ENCODE data around the gene PRKAR1B. TPM values are rescaled to one million over a fixed set of nuclear protein-coding genes. Genes with fewer than 3 reads are reported as not detected.

Gene PRKAR1B
- polyA plus RNA-seq, 1 of the 3 experiments (the other 2 are of a cell fraction) = 63.7 TPM

DNA sequence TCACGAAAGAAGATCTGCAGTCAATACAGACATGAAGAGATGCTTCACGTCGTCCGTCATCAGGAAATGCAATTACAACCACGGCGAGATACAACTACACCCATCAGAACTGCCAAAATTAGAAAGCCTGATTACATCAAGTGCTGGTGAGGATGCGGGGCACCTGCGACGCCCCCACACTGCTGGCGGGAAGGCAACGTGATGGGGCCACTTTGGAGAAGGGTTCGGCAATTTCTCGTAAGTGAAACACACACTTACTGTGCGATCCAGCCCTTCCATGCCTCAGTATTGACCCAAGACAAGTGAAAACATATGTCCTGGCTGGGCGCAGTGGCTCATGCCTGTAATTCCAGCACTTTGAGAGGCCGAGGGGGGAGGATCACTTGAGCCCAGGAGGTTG, 181.6 kb downstream of the PRKAR1B start:
- CTCF ChIA-PET = interaction anchor here (1.2 to 1.5 kb wide), 2 partner anchors 121 to 127 kb away, joined by 3 to 4 read pairs; no protein-coding TSS in a partner anchor
- POLR2A ChIA-PET = no interaction called here
- Histone ChIP-seq H3K36me3 (replicated peaks in 1 of 2; ENCODE audit: control insufficient read depth in 1 of 2, insufficient read depth in 2 of 2, low read length in 1 of 2) (peaks cover 0 to 9% of the 10 kb centered on the region in 2 experiments), H3K4me1 (ENCODE audit: control insufficient read depth in 1 of 2, insufficient read depth in 2 of 2, low read depth in 1 of 2, low read length in 1 of 2) (peaks cover 0 to 10% of the 10 kb centered on the region in 2 experiments; a peak in 3 of 4 replicates), H3K4me2 (no peak overlapping the region), H3K4me3 (ENCODE audit: low read depth in 2 of 2, low read length in 1 of 2) (no peak overlapping the region), H3K79me2 (ENCODE audit: insufficient read depth) (no peaks in the 10 kb centered on the region), H3K9ac (no peak overlapping the region), H3F3A (replicated peaks; ENCODE audit: insufficient read depth) (peaks cover 13% of the 10 kb centered on the region), H3K27ac (ENCODE audit: low read depth in 2 of 2, low read length in 1 of 2) (no peak overlapping the region), H3K9me3 (no peaks in the 10 kb centered on the region), H2AFZ (ENCODE audit: low read depth) (no peak overlapping the region), H3K9me2 (no peaks in the 10 kb centered on the region), H3K27me3 (ENCODE audit: insufficient read depth) (no peaks in the 10 kb centered on the region), H4K20me1 (ENCODE audit: insufficient read depth) (no peaks in the 10 kb centered on the region)
- 85% methylated on average over 16 of the region's 16 CpGs for WGBS (ENCODE audit: low lambda C conversion rate)
- no peak for DNase-seq
- TF ChIP-seq TCF12 (IDR thresholded peaks at IDR 0.05) (no peak), NRF1 (IDR thresholded peaks at IDR 0.05; ENCODE audit: low read depth, low read length) (no peak), POLR2AphosphoS5 (IDR thresholded peaks at IDR 0.05; ENCODE audit: low read depth, low read length) (no peak), SIN3A (IDR thresholded peaks at IDR 0.05; ENCODE audit: borderline replicate concordance, low read depth, low read length) (no peak), ELF1 (IDR thresholded peaks at IDR 0.05) (no peak)
- TF ChIP-seq, protein P1, sequence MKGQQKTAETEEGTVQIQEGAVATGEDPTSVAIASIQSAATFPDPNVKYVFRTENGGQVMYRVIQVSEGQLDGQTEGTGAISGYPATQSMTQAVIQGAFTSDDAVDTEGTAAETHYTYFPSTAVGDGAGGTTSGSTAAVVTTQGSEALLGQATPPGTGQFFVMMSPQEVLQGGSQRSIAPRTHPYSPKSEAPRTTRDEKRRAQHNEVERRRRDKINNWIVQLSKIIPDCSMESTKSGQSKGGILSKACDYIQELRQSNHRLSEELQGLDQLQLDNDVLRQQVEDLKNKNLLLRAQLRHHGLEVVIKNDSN (IDR thresholded peaks at IDR 0.05; ENCODE audit: borderline replicate concordance, low read depth) = no peak

DNA sequence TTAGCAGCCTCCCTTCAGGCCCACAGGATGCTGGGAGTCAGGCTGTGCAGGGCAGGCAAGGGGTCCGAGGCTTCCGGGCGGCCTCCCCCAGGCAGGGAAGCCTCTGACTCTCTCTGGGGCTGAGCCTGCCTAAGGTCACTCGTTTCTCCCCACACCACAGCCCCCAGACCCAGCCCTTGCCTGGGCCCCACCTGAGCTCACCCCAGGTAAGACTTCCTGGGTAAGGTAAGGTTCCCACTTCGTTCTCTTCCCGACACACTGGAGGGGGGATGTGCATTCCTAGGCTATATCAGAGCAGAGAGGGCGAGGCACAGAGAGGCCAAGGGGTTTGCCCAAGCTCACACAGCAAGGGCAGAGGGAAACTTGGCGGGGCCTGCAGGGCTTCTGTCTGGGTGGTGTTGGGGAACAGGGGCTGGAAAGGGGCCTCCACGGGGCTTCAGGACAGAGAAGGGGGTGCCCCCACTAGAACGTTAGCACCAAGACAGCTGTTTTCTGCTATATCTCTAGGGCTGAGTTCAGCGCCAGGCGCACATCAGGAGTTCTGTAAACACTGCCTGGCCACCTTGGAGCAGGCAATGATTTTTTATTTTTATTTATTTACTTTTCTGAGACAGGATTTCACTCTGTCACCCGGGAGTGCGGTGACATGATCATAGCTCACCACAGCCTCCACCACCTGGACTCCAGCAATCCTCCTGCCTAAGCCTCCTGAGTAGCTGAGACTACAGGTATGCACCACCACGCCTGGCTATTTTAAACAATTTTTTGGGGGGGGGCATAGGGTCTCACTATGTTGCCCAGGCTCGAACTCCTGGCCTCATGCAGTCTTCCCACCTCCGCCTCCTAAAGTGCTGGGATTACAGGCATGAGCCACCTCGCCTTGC, 182.5 kb downstream of the PRKAR1B start:
- Histone ChIP-seq H3K4me1 (ENCODE audit: control insufficient read depth in 1 of 2, insufficient read depth in 2 of 2, low read depth in 1 of 2, low read length in 1 of 2) (peaks cover 5 to 17% of the 10 kb centered on the region in 2 experiments; a peak in 3 of 4 replicates), H3K4me3 (ENCODE audit: low read depth in 2 of 2, low read length in 1 of 2) (no peak overlapping the region), H3K27me3 (ENCODE audit: insufficient read depth) (no peaks in the 10 kb centered on the region), H3K9ac (no peak overlapping the region), H3K9me3 (no peaks in the 10 kb centered on the region), H4K20me1 (ENCODE audit: insufficient read depth) (no peaks in the 10 kb centered on the region), H3K79me2 (ENCODE audit: insufficient read depth) (no peaks in the 10 kb centered on the region), H3K9me2 (no peaks in the 10 kb centered on the region), H3F3A (replicated peaks; ENCODE audit: insufficient read depth) (peaks cover 13% of the 10 kb centered on the region), H3K36me3 (replicated peaks in 1 of 2; ENCODE audit: control insufficient read depth in 1 of 2, insufficient read depth in 2 of 2, low read length in 1 of 2) (peaks cover 0 to 3% of the 10 kb centered on the region in 2 experiments), H2AFZ (ENCODE audit: low read depth) (no peak overlapping the region), H3K27ac (ENCODE audit: low read depth in 2 of 2, low read length in 1 of 2) (no peak overlapping the region), H3K4me2 (no peak overlapping the region)
- POLR2A ChIA-PET = no interaction called here
- no peak for TF ChIP-seq SIN3A (IDR thresholded peaks at IDR 0.05; ENCODE audit: borderline replicate concordance, low read depth, low read length)
- TF ChIP-seq TAF1 (IDR thresholded peaks at IDR 0.05; ENCODE audit: borderline replicate concordance, low read depth, low read length) = no peak
- no peak for TF ChIP-seq GABPA (IDR thresholded peaks at IDR 0.05; ENCODE audit: low read depth)
- TF ChIP-seq, protein P1 (IDR thresholded peaks at IDR 0.05; ENCODE audit: borderline replicate concordance, low read depth) = no peak
- no peak for TF ChIP-seq ELF1 (IDR thresholded peaks at IDR 0.05)
- TF ChIP-seq, protein P2, sequence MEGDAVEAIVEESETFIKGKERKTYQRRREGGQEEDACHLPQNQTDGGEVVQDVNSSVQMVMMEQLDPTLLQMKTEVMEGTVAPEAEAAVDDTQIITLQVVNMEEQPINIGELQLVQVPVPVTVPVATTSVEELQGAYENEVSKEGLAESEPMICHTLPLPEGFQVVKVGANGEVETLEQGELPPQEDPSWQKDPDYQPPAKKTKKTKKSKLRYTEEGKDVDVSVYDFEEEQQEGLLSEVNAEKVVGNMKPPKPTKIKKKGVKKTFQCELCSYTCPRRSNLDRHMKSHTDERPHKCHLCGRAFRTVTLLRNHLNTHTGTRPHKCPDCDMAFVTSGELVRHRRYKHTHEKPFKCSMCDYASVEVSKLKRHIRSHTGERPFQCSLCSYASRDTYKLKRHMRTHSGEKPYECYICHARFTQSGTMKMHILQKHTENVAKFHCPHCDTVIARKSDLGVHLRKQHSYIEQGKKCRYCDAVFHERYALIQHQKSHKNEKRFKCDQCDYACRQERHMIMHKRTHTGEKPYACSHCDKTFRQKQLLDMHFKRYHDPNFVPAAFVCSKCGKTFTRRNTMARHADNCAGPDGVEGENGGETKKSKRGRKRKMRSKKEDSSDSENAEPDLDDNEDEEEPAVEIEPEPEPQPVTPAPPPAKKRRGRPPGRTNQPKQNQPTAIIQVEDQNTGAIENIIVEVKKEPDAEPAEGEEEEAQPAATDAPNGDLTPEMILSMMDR (IDR thresholded peaks at IDR 0.05) = no peak
- TF ChIP-seq JUND (IDR thresholded peaks at IDR 0.05) = no peak
- TF ChIP-seq, protein P3, sequence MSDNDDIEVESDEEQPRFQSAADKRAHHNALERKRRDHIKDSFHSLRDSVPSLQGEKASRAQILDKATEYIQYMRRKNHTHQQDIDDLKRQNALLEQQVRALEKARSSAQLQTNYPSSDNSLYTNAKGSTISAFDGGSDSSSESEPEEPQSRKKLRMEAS (IDR thresholded peaks at IDR 0.05; ENCODE audit: low read depth) = no peak
- TF ChIP-seq MEF2A (IDR thresholded peaks at IDR 0.05; ENCODE audit: borderline replicate concordance, low read depth) = no peak
- TF ChIP-seq, protein P4, sequence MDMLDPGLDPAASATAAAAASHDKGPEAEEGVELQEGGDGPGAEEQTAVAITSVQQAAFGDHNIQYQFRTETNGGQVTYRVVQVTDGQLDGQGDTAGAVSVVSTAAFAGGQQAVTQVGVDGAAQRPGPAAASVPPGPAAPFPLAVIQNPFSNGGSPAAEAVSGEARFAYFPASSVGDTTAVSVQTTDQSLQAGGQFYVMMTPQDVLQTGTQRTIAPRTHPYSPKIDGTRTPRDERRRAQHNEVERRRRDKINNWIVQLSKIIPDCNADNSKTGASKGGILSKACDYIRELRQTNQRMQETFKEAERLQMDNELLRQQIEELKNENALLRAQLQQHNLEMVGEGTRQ (IDR thresholded peaks at IDR 0.05; ENCODE audit: borderline replicate concordance, low read depth, low read length) = no peak
- TF ChIP-seq RXRA (IDR thresholded peaks at IDR 0.05; ENCODE audit: borderline replicate concordance, low read depth) = no peak
- CTCF ChIA-PET = interaction anchor here (1.5 kb wide), 1 partner anchor 122 kb away, joined by 3 read pairs; no protein-coding TSS in a partner anchor
- no peak for DNase-seq
- 89% methylated on average over 18 of the region's 18 CpGs for WGBS (ENCODE audit: low lambda C conversion rate)
